ENCODE data around the gene NEK4.
"Not testable (repeated sequence)": the region's sequence is repeated elsewhere in the genome, so short reads cannot be mapped to it uniquely, and the experiment has no call there.

Gene NEK4

DNA sequence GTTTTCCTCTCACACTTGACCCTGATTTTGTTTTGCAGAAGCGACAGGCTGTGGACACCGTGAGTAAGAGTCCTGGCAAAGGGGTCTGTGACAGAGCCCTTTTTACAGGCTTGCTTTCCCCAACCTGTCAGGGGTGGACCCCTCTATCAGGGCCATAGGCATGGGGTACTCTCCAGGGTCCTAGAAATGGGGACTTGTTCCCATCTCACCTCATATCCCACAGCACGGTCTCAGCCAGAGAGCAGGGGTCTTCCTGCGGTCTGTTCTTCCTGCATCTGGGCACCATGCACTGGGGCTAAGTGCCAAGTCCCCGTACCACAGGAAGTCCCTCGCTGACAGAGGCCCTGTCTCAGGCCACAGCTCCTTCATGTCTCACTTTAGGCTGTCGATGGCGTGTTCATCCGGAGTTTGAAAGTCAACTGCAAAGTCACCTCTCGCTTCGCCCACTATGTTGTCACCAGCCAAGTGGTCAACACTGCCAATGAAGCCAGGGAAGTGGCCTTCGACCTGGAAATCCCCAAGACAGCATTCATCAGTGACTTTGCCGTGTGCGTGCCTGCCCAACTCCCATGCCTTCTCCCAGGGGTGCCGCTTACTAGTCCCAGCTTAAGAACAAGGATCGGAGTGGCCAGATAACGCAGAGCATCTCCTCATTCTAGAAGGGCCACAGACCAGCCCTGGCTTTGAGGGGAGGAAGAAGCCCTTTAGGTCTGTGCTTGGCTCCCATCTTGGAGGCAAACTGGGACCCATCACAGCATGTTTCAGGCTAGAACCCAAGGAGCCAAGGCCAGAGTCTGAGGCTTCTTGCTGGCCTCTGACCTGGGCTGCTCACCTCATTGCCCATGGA lies 7.4 kb upstream of the NEK4 start:
- no peak for DNase-seq

DNA sequence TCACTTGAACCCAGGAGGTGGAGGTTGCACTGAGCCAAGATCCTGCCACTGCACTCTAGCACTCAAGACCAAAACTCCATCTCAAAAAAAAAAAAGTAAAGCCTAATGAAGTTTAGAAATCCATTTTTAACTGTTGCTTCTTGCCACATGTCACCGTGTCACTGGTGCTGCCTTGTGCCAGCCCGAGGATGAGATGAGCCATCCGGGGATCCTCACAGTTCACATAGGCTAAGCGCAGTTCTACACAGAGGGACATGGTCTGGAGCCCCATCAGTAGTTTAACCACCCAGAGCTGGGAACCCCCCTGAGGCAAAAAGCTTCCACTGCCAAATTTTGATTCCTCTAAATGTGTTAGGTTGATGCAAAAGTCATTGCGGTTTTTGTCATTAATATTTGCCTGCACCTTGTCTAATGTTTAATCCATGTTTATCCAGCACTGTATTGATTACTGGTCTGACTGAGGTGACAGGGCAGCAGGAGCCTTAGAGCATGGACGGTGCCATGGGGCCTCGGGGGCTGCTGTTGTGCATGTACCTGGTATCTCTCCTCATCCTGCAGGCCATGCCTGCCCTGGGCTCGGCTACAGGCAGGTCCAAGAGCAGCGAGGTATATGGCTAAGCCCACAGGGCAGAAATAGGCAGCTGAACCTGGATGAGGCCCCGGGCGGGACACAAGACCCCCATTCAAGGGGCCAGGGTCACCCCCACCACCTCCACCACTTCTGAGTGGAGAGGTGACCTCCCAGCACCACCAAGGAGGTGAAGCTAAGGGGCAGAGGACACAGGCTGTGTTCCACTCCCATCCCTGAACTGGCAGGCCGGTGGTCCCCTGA lies 6.6 kb upstream of the NEK4 start, which contains the start of gene ITIH1:
TSS of gene ITIH1 (plus strand) at position 473 of the 832 bp plus-strand sequence. CDS start at position 490, 17 bp downstream.
- no peak for DNase-seq

DNA sequence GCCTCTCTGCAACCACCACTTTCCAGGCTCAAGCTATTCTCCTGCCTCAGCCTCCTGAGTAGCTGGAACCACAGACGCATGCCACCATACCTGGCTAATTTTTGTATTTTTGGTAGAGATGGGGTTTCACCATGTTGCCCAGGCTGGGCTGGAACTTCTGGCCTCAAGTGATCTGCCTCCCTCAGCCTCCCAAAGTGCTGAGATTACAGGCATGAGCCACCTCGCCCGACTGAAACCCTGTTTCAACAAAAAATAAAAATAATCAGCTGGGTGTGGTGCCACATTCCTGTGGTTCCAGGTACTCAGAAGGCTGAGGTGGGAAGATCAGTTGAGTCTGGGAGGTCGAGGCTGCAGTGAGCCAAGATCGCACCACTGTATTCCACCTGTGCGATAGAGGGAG lies 5.7 kb upstream of the NEK4 start:
- not testable (repeated sequence) for DNase-seq

- no peak for DNase-seq
Observed at GRCh38 chr3:52775877-52776276, 5.1 kb upstream of the NEK4 start.

DNA sequence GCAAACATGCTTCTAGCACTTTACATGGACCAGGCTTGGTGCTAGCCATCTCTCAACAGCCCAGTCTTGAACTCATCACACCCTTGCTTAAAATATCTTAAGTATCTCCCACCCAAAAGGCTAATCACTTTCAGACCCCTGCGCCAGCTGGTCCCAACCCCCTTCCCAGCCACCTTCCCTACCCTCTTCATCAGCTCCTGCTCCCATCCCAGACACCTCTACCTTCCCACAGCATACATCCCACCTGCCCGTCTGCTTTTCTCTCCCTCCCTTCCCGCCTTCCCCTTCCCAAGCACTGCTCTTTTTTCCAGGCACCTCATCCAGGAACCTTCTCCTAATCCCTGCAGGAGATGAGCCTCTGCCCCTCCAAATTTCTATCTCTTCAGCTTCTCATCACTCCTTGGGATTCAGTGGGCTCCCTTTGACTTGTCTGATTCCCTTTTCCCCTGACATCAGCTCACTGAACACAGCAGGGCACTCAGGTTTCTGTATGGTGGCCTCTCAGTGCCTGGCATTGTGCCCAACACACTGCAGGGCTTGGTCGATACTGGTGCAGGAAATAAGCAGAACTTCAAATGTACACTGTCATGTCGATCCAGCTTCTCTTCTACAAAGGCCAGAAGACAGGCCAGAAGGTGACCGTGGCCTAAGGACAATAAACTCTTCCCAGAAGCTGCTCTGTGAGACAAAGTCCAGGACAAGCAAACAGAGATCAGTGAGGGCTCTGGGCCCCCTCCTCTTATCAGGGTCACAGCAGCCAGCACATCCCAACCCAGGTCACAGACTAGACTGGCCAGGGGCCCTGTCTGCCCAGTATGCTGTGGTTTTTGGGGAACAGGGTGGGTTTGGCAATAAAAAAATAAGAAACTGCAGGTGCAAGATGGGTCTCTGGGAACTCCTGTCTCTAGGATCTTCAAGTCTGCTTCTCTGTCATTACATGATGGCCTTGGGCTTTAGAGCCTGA lies 4.4 kb upstream of the NEK4 start:
- DNase-seq = no peak

DNA sequence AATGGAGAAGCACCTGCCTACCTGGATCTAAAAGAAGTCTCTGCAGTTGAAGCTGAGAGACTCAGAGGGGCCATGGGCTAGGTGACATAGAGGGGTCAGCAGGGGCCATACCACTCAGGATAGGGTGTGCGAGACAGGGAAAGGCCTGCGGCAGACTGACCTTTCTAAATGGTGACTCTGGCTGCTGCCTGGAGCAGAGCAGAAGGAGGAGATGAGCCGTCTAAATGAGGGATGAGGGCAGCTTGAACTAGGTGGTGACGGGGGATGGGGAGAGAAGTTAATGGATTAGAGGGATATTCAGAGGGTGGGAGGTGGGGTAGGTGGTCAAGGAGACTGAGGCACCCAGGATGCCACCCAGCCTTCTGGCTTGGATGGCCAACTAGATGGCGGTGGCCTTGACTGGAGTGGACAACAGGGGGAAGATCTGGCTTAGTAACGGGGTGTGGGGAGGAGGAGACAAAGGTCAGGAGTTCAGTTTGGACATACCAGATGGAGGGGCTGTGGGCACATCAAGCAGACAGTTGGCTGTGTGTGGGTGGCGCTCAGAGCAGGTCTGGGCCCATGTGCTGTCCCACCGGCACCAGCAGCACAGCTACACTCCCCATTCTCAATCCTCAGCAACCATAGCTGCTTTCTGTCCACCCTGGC lies 3.5 kb upstream of the NEK4 start:
- DNase-seq = no peak

- no peak for DNase-seq
Observed at GRCh38 chr3:52773361-52774065, 2.8 kb upstream of the NEK4 start.

GRCh38 chr3:52771702-52772101 lies 962 bp upstream of the NEK4 start:
- DNase-seq = no peak

- DNase-seq = no peak
Observed at GRCh38 chr3:52771334-52771681, 568 bp upstream of the NEK4 start.

- peak; percentile 56 for DNase-seq
Observed at GRCh38 chr3:52769786-52770455, 819 bp downstream of the NEK4 start.

DNA sequence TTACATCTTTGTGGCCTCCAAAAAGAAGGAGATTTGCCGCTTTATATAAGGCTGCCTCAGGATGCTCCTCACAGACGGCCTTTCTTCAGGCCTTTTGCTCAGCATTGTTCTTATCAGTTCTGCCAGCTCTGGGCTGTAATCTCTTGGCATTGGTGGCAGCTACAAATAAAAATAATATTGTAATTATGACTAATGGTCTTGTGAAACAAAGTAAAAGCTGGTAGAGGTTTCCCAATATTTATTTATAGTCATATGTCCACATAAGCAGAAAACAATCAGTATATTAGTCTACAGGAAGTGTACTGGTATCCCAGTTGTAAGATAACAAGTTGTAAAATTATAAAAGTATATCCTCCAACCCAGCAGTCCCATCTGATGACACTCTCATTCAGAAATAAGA lies 7.3 kb downstream of the NEK4 start:
- no peak for DNase-seq

- no peak for DNase-seq
Observed at GRCh38 chr3:52756141-52756540, 14.6 kb downstream of the NEK4 start.

GRCh38 chr3:52754373-52754772 lies 16.4 kb downstream of the NEK4 start:
- no peak for DNase-seq

DNA sequence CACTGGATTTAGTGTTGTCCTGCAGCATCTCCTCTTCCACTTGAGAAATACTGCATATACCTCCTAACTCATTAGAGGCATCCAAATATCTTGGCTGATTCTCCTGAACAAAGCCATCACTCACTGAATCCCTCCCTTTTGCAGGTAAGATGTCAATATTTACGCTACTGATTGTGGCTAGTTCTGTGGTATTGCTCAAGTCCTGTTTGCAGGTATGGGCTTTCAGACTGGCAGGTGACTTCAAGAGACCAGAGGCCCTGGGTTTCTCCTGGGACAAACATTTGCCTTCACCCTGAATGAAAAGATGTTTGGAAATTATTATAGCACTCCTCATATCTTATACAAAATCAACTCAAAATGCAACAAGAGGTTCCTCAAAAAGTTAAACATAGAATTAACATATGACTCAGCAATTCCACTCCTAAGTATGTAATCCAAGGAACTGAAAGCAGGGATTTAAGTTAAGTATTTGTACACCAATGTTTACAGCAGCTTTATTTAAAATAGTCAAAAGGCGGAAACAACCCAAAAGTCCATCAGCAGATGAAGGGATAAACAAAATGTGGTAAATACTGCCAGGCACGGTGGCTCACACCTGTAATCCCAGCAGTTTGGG lies 18.6 kb downstream of the NEK4 start:
- DNase-seq = no peak

DNA sequence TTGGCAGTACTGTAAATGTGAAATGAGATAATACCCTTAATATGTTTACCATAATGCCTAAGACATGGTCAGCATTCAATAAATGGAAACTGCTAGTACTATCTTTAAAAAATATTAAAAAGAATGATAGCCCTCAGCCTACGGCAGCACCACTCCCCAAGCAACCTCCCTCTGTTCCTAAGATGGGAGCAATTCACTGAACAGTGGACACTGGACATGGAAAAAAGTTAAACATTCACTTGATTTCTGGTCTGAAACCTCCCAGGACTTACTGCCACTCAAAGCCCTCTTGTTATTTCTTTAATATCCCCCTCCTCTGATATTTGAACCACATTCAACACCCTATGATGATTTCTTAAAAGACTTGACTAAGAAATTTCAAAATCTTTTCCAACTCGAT lies 27.0 kb downstream of the NEK4 start:
- no peak for DNase-seq

DNA sequence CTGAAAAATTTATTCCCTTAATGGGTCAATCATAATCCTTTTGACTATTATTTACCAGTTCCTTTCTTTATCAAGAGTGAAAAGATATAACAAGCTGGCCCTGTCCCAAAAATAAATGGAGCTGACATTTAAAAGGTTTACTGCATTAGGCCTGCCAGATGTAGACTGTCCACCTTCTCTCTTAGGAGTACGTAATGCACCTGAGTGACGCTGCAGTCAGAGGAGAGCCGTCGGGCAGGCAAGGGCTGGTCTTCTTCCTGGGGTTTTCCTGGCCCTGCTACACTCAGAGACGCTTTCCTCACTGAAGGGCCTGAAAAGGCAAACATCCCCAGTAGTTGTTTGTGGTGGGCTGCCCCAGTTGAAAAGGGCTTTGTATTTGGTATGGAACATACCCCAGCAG lies 27.6 kb downstream of the NEK4 start:
- DNase-seq = no peak

DNA sequence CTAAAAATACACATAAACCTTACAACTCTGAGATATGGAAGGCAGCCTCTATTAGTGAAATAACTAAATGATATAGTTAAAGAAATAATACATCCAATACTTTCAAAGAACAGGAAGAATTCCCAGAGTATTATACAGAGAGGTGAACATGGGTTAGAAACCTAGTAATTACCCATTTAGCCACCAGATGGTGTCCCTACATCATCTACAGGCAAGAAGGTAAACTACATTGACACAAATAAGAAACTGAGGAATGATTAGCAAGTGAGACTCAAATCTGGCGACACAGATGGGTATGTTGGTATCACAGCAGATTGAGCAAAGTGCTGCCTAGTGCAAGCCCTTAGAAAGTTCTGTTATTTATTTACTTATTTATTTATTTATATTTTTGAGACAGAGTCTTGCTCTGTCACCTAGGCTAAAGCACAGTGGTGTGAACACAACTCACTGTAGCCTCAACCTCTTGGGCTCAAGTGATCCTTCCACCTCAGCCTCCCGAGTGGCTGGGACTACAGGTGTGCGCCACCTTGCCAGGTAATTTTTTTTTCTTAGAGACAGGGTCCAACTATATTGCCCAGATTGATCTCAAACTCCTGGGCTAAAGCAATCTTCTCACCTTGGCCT lies 28.2 kb downstream of the NEK4 start:
- DNase-seq = peak; percentile 57

- no peak for DNase-seq
Observed at GRCh38 chr3:52739730-52740129, 31.0 kb downstream of the NEK4 start.

GRCh38 chr3:52733256-52733891 lies 37.4 kb downstream of the NEK4 start:
- no peak for DNase-seq

DNA sequence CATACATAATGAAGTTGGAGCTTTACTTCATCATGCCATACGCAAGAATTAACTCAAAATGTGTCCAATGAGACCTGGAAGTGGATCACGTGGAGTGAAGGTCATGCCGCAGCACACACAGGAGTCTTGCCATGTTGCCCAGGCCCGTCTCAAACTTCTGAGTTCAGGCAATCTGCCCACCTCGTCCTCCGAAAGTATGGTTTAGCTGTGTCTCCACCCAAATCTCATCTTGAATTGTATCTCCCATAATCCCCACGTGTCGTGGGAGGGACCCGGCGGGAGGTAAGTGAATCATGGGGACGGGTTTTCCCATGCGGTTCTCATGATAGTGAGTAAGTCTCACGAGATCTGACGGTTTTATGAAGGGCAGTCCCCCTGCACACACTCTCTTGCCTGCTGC lies 39.1 kb downstream of the NEK4 start:
- DNase-seq = no peak
